Natural killer cell (primary cell): ENCODE data around the gene POFUT2. TPM values are rescaled to one million over a fixed set of nuclear protein-coding genes. Genes with fewer than 3 reads are reported as not detected.

Experiments
- ATAC-seq, 3 donors: fragments of 150-1000 bp in 2 of 3; fragments of 200-7000 bp in 1 of 3; cut with Tn5 transposase; 1 replicate in 1 of 3; 2 replicates in 2 of 3; pipeline ENCODE4 v1.10.0; 2021; ENCODE audit warnings: mild to moderate bottlenecking in 2 of 3, moderate library complexity in 2 of 3
- DNase-seq, 2 donors: peaks; one replicate each; pipeline versions ENCODE4 v3.0.0 to v3.0.0-alpha.2; 2013 to 2021; ENCODE audit warnings: mixed read lengths in 1 of 2
- H3K27ac ChIP-seq: one replicate; pipeline ENCODE4 v1.5.1; 2013; ENCODE audit warnings: mild to moderate bottlenecking, low read length
- H3K27me3 ChIP-seq: one replicate; pipeline ENCODE4 v1.6.1; 2013; ENCODE audit warnings: low read length; ENCODE audit not compliant: control insufficient read depth, insufficient read depth
- H3K36me3 ChIP-seq: one replicate; pipeline ENCODE4 v1.6.1; 2013; ENCODE audit warnings: low read length; ENCODE audit not compliant: control insufficient read depth, insufficient read depth
- H3K4me1 ChIP-seq: one replicate; pipeline ENCODE4 v1.6.1; 2013; ENCODE audit warnings: low read length; ENCODE audit not compliant: control insufficient read depth, insufficient read depth
- H3K4me3 ChIP-seq: one replicate; pipeline ENCODE4 v1.5.1; 2013; ENCODE audit warnings: low read length
- H3K9me3 ChIP-seq: one replicate; pipeline ENCODE4 v1.6.1; 2013; ENCODE audit warnings: low read length; ENCODE audit not compliant: control insufficient read depth, insufficient read depth
- H3K27ac Mint-ChIP-seq, 2 donors: one replicate each; pipeline ENCODE4 v1.8.0; 2022; ENCODE audit warnings: mild to moderate bottlenecking in 2 of 2, mixed read lengths in 2 of 2, moderate library complexity in 1 of 2
- H3K27me3 Mint-ChIP-seq, 2 donors: one replicate each; pipeline ENCODE4 v1.8.0; 2022; ENCODE audit warnings: low read depth in 2 of 2, mixed read lengths in 2 of 2
- H3K36me3 Mint-ChIP-seq: one replicate; pipeline ENCODE4 v1.8.0; 2022; ENCODE audit warnings: mixed read lengths
- H3K4me1 Mint-ChIP-seq, 2 donors: one replicate each; pipeline ENCODE4 v1.8.0; 2022; ENCODE audit warnings: mixed read lengths in 2 of 2
- H3K4me3 Mint-ChIP-seq: one replicate; pipeline ENCODE4 v1.8.0; 2022; ENCODE audit warnings: mild to moderate bottlenecking, moderate library complexity, mixed read lengths
- H3K9me3 Mint-ChIP-seq, 2 donors: one replicate each; pipeline ENCODE4 v1.8.0; 2022; ENCODE audit warnings: mixed read lengths in 2 of 2
- WGBS: methylation state at CpG from one replicate; pipeline ENCODE4 v1.1.7; 2013; ENCODE audit warnings: missing lambda C conversion rate; ENCODE audit not compliant: insufficient coverage; 5-methylcytosine and 5-hydroxymethylcytosine counted together
- intact Hi-C: fragments of 100-400 bp; cut with micrococcal nuclease; formaldehyde crosslinking; loops from one replicate; pipeline ENCODE4 v1.14.2; 2022
- total RNA-seq, 4 donors: library from RNA; stranded (reverse); fragments of 120-200 nt in 1 of 4; gene quantifications; one replicate each; pipeline versions ENCODE4 v1.2.3 to v1.2.4, GENCODE V29; 2013 to 2022
- TF ChIP-seq, protein P1 (sequence below): fragments of 200-600 bp; IDR thresholded peaks from one replicate; pipeline ENCODE4 v1.8.0; 2022; ENCODE audit warnings: antibody characterized with exemption

Gene POFUT2
- total RNA-seq, 3 donors from 2014 or later (not counting 1 experiment from before 2014, with no cell fraction given): 41.4 to 46.0 (median 43.3) TPM

DNA sequence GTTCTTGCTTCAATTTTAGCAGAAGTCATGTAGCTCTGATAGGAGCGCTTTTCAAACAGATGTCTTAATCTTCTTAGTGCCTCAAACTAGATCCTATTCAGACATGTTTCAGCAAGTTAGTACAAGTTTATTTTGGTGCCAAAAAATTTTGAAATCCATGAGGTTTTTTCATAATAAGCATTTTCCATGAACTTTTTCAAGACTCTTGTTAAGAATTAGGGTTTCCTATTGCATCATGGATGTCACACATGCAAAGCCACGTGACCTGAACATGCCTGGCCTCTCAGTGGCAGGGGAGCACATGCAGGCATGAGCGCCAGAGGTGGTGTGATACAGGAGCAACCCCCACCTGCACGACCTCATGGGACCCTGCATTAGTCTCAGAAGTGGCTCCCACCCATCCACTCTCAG lies 67.6 kb downstream of the POFUT2 start:
- peaks cover 5% of the 10 kb centered on the region for H3K36me3 ChIP-seq

DNA sequence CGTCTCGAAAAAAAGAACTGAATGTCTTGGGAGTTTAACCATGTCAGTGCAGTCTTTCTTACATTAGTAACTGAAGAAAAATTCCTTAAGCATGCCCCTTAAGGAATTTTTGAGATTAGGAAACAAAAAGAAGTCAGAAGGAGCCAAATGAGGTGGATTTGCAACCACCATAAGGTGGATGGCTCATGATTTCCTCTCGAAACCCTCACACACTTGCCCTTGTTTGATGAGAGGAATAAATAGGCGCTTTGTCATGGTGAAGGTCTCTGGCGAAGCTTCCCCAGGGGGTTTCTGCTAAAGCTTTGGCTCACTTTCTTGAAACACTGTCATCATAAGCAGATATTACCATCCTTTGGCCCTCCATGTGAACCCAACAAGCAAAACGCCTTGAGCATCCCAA lies 68.2 kb downstream of the POFUT2 start:
- no peak for ATAC-seq

More for the DNA sequence above, 67.6 kb downstream of the POFUT2 start:
- Mint-ChIP-seq H3K4me1 (no peaks in the 10 kb centered on the region), H3K9me3 (peaks cover 8 to 10% of the 10 kb centered on the region in 2 donors), H3K27me3 (peaks cover under 1 to 6% of the 10 kb centered on the region in 2 donors), H3K4me3 (no peak overlapping the region), H3K36me3 (peaks cover 25% of the 10 kb centered on the region), H3K27ac (no peak overlapping the region)
- no peaks in the 10 kb centered on the region for H3K9me3 ChIP-seq
- intact Hi-C loops: no loop called here
- DNase-seq (no peak), ATAC-seq (peak in 1 of 3 donors; percentile 28)
- no peaks in the 10 kb centered on the region for H3K27me3 ChIP-seq
- H3K4me1 ChIP-seq: no peaks in the 10 kb centered on the region
- WGBS: 89% methylated on average over 4 of the region's 4 CpGs
- H3K4me3 ChIP-seq: no peak overlapping the region
- H3K27ac ChIP-seq: no peak overlapping the region
- TF ChIP-seq, protein P1, sequence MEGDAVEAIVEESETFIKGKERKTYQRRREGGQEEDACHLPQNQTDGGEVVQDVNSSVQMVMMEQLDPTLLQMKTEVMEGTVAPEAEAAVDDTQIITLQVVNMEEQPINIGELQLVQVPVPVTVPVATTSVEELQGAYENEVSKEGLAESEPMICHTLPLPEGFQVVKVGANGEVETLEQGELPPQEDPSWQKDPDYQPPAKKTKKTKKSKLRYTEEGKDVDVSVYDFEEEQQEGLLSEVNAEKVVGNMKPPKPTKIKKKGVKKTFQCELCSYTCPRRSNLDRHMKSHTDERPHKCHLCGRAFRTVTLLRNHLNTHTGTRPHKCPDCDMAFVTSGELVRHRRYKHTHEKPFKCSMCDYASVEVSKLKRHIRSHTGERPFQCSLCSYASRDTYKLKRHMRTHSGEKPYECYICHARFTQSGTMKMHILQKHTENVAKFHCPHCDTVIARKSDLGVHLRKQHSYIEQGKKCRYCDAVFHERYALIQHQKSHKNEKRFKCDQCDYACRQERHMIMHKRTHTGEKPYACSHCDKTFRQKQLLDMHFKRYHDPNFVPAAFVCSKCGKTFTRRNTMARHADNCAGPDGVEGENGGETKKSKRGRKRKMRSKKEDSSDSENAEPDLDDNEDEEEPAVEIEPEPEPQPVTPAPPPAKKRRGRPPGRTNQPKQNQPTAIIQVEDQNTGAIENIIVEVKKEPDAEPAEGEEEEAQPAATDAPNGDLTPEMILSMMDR: no peak

DNA sequence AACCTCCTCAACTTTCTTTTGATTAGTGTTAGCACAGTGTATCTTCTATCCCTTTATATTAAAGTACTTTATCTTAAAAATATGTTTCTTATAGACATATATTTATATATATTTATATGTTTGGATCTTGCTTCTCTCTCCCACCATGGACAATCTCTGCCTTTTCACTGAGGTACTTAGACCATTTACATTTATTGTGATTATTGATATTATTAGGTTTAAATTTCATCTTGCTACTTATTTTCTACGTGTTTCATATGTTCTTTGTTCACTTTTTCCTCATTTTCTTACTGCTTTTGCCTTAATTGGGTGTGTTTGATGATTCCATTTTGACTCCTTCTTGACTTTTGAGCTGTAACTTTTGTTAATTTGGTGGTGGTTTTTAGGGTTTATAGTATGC lies 70.7 kb downstream of the POFUT2 start:
- intact Hi-C loops: no loop called here
- Histone ChIP-seq H3K27ac (no peak overlapping the region), H3K4me1 (no peaks in the 10 kb centered on the region), H3K9me3 (no peaks in the 10 kb centered on the region), H3K36me3 (peaks cover 3% of the 10 kb centered on the region), H3K4me3 (no peak overlapping the region), H3K27me3 (no peaks in the 10 kb centered on the region)
- H3K4me1 Mint-ChIP-seq: no peaks in the 10 kb centered on the region
- H3K9me3 Mint-ChIP-seq: peaks cover 8 to 10% of the 10 kb centered on the region in 2 donors
- H3K36me3 Mint-ChIP-seq: peaks cover 25% of the 10 kb centered on the region
- no peak for ATAC-seq
- H3K27me3 Mint-ChIP-seq: no peaks in the 10 kb centered on the region
- H3K4me3 Mint-ChIP-seq: no peak overlapping the region
- TF ChIP-seq, protein P1: no peak
- DNase-seq: no peak
- H3K27ac Mint-ChIP-seq: no peak overlapping the region
- WGBS: no CpG with 5 or more reads among the region's 1 CpG

More for the DNA sequence above, 68.2 kb downstream of the POFUT2 start:
- no peaks in the 10 kb centered on the region for H3K4me1 ChIP-seq
- H3K4me1 Mint-ChIP-seq: no peaks in the 10 kb centered on the region
- TF ChIP-seq, protein P1: no peak
- WGBS: 93% methylated on average over 6 of the region's 6 CpGs
- peaks cover 0 to under 1% of the 10 kb centered on the region in 2 donors for H3K27me3 Mint-ChIP-seq
- intact Hi-C loops: no loop called here
- H3K9me3 ChIP-seq: no peaks in the 10 kb centered on the region
- H3K27ac ChIP-seq: no peak overlapping the region
- H3K36me3 ChIP-seq: peaks cover 5% of the 10 kb centered on the region
- H3K4me3 Mint-ChIP-seq: no peak overlapping the region
- peaks cover 8 to 10% of the 10 kb centered on the region in 2 donors for H3K9me3 Mint-ChIP-seq
- H3K36me3 Mint-ChIP-seq: peaks cover 25% of the 10 kb centered on the region
- no peak overlapping the region for H3K27ac Mint-ChIP-seq
- no peak for DNase-seq
- no peak overlapping the region for H3K4me3 ChIP-seq
- no peaks in the 10 kb centered on the region for H3K27me3 ChIP-seq

DNA sequence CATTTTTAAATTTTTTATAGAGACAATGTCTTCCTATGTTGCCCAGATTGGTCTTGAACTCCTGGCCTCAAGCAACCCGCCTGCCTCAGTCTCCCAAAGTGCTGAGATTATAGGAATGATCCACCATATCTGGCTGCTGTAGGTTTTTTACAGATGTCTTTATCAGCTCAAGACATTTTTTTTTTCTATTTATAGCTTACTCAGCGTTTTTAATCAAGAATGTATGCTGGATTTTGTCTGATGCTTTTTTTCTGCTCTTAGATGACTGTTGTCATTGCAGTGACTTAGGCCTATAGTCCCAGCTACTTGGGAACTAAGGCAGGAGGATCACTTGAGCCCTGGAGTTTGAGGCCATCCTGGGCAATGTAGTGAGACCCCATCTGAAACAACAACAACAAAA lies 72.5 kb downstream of the POFUT2 start:
- intact Hi-C loops: no loop called here
- no peak overlapping the region for H3K27ac ChIP-seq
- no peaks in the 10 kb centered on the region for H3K27me3 ChIP-seq
- H3K36me3 ChIP-seq: peaks cover 14% of the 10 kb centered on the region
- no peaks in the 10 kb centered on the region for H3K9me3 ChIP-seq
- no peaks in the 10 kb centered on the region for H3K4me1 Mint-ChIP-seq
- H3K27me3 Mint-ChIP-seq: peaks cover 0 to under 1% of the 10 kb centered on the region in 2 donors
- H3K27ac Mint-ChIP-seq: no peak overlapping the region
- 100% methylated on average over 2 of the region's 2 CpGs for WGBS
- H3K4me3 ChIP-seq: no peak overlapping the region
- H3K4me3 Mint-ChIP-seq: no peak overlapping the region
- peaks cover 26% of the 10 kb centered on the region for H3K36me3 Mint-ChIP-seq
- peaks cover 8 to 10% of the 10 kb centered on the region in 2 donors for H3K9me3 Mint-ChIP-seq
- ATAC-seq (no peak), DNase-seq (no peak)
- TF ChIP-seq, protein P1: no peak
- peaks cover 4% of the 10 kb centered on the region for H3K4me1 ChIP-seq
